NB4 (cell line): Measurements from ENCODE around the gene PDILT.

Source experiments
- POLR2A ChIP-seq: IDR thresholded peaks from 2 replicates; pipeline ENCODE4 v1.6.1; 2011; ENCODE audit warnings: mild to moderate bottlenecking; ENCODE audit not compliant: insufficient read length; ENCODE audit errors: extremely low read depth
- TF ChIP-seq, protein P1 (sequence below): IDR thresholded peaks from one replicate; pipeline ENCODE4 v1.5.1; 2012; ENCODE audit warnings: low read depth, low read length

- no peak for TF ChIP-seq POLR2A
- TF ChIP-seq, protein P1, sequence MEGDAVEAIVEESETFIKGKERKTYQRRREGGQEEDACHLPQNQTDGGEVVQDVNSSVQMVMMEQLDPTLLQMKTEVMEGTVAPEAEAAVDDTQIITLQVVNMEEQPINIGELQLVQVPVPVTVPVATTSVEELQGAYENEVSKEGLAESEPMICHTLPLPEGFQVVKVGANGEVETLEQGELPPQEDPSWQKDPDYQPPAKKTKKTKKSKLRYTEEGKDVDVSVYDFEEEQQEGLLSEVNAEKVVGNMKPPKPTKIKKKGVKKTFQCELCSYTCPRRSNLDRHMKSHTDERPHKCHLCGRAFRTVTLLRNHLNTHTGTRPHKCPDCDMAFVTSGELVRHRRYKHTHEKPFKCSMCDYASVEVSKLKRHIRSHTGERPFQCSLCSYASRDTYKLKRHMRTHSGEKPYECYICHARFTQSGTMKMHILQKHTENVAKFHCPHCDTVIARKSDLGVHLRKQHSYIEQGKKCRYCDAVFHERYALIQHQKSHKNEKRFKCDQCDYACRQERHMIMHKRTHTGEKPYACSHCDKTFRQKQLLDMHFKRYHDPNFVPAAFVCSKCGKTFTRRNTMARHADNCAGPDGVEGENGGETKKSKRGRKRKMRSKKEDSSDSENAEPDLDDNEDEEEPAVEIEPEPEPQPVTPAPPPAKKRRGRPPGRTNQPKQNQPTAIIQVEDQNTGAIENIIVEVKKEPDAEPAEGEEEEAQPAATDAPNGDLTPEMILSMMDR = no peak
Measured at GRCh38 chr16:20327444-20328041, 77.0 kb downstream of the PDILT start, which contains the start of gene GP2.
